Measurements from ENCODE around the gene LDLRAD2.

GRCh38 chr1:21865943-21866706 lies 54.1 kb downstream of the LDLRAD2 start:
- TF ChIP-seq TCF7L2 (IDR thresholded peaks at IDR 0.05; ENCODE audit: low read depth, low read length) (no peak), CTCF (IDR thresholded peaks at IDR 0.05) (no peak)

Data from Panc1 (cell line).